Neural cell (in vitro differentiated cells): ENCODE measurements around the gene TEX54.

Experiments
- EZH2 ChIP-seq: fragments of 200-600, 300-800 bp; shearing (Covaris generic), sonication (generic); IDR thresholded peaks from 2 replicates; pipeline ENCODE4 v1.6.1; 2014; ENCODE audit warnings: antibody characterized with exemption, low read length, borderline replicate concordance, mild to moderate bottlenecking; ENCODE audit not compliant: insufficient read depth, poor library complexity, severe bottlenecking
- MXI1 ChIP-seq: fragments of 450-650 bp; conservative IDR thresholded peaks from 2 replicates; pipeline ENCODE4 v1.6.1; 2014; ENCODE audit warnings: antibody characterized with exemption, mild to moderate bottlenecking; ENCODE audit not compliant: poor library complexity, severe bottlenecking
- POLR2AphosphoS5 ChIP-seq: IDR thresholded peaks from 2 replicates; pipeline ENCODE4 v1.6.1; 2012
- TF ChIP-seq, protein P1 (sequence below): fragments of 450-650 bp; IDR thresholded peaks from 2 replicates; pipeline ENCODE4 v1.5.1; 2014; ENCODE audit warnings: antibody characterized with exemption, mild to moderate bottlenecking, moderate library complexity; ENCODE audit not compliant: poor library complexity, severe bottlenecking
- TF ChIP-seq, protein P2 (sequence below): IDR thresholded peaks from 2 replicates; pipeline ENCODE4 v1.6.1; 2012; ENCODE audit warnings: borderline replicate concordance

GRCh38 chr11:62863687-62864335 is 31.2 kb upstream of the TEX54 start:
- TF ChIP-seq POLR2AphosphoS5 (no peak), EZH2 (no peak), MXI1 (no peak)
- TF ChIP-seq, protein P1, sequence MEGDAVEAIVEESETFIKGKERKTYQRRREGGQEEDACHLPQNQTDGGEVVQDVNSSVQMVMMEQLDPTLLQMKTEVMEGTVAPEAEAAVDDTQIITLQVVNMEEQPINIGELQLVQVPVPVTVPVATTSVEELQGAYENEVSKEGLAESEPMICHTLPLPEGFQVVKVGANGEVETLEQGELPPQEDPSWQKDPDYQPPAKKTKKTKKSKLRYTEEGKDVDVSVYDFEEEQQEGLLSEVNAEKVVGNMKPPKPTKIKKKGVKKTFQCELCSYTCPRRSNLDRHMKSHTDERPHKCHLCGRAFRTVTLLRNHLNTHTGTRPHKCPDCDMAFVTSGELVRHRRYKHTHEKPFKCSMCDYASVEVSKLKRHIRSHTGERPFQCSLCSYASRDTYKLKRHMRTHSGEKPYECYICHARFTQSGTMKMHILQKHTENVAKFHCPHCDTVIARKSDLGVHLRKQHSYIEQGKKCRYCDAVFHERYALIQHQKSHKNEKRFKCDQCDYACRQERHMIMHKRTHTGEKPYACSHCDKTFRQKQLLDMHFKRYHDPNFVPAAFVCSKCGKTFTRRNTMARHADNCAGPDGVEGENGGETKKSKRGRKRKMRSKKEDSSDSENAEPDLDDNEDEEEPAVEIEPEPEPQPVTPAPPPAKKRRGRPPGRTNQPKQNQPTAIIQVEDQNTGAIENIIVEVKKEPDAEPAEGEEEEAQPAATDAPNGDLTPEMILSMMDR, result no peak
- TF ChIP-seq, protein P2, sequence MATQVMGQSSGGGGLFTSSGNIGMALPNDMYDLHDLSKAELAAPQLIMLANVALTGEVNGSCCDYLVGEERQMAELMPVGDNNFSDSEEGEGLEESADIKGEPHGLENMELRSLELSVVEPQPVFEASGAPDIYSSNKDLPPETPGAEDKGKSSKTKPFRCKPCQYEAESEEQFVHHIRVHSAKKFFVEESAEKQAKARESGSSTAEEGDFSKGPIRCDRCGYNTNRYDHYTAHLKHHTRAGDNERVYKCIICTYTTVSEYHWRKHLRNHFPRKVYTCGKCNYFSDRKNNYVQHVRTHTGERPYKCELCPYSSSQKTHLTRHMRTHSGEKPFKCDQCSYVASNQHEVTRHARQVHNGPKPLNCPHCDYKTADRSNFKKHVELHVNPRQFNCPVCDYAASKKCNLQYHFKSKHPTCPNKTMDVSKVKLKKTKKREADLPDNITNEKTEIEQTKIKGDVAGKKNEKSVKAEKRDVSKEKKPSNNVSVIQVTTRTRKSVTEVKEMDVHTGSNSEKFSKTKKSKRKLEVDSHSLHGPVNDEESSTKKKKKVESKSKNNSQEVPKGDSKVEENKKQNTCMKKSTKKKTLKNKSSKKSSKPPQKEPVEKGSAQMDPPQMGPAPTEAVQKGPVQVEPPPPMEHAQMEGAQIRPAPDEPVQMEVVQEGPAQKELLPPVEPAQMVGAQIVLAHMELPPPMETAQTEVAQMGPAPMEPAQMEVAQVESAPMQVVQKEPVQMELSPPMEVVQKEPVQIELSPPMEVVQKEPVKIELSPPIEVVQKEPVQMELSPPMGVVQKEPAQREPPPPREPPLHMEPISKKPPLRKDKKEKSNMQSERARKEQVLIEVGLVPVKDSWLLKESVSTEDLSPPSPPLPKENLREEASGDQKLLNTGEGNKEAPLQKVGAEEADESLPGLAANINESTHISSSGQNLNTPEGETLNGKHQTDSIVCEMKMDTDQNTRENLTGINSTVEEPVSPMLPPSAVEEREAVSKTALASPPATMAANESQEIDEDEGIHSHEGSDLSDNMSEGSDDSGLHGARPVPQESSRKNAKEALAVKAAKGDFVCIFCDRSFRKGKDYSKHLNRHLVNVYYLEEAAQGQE, result no peak
